ENCODE measurements around the gene ADGRE1. TPM values are rescaled to one million over a fixed set of nuclear protein-coding genes. Genes with fewer than 3 reads are reported as not detected.

The ADGRE1 gene
- total and polyA plus RNA-seq, 2 of the 13 experiments (the other 11 are each of a cell fraction or from before 2014, with no cell fraction given) = not detected

- ATAC-seq = no peak
- in situ Hi-C loops (cut with HindIII; ENCODE audit: extremely low pct_ligation_motif_present, low pct_unique_long_range_greater_than_20kb) = no loop called here
Measured at GRCh38 chr19:6983448-6983847, 96.1 kb downstream of the ADGRE1 start.

More at GRCh38 chr19:6983448-6983847, 96.1 kb downstream of the ADGRE1 start:
- TF ChIP-seq CBX2 (IDR thresholded peaks at IDR 0.05; ENCODE audit: low read depth, low read length) = no peak
- TF ChIP-seq CBX2 (CRISPR knock-in tag; IDR thresholded peaks at IDR 0.05; ENCODE audit: low read depth) = no peak
- no peak for TF ChIP-seq TERF1 (CRISPR knock-in tag; IDR thresholded peaks at IDR 0.05)
- TF ChIP-seq NPAS2 (CRISPR knock-in tag; IDR thresholded peaks at IDR 0.05; ENCODE audit: borderline replicate concordance) = no peak
- TF ChIP-seq RORA (CRISPR knock-in tag; IDR thresholded peaks at IDR 0.05) = no peak
- TF ChIP-seq ZNF460 (CRISPR knock-in tag; IDR thresholded peaks at IDR 0.05; ENCODE audit: borderline replicate concordance) = no peak
- no peak for TF ChIP-seq ZFP62 (CRISPR knock-in tag; IDR thresholded peaks at IDR 0.05)
- TF ChIP-seq ZNF253 (CRISPR knock-in tag; IDR thresholded peaks at IDR 0.05; ENCODE audit: borderline replicate concordance) = no peak
- TF ChIP-seq MXI1 (IDR thresholded peaks at IDR 0.05; ENCODE audit: borderline replicate concordance, low read depth, low read length) = no peak
- no peak for TF ChIP-seq BHLHE40 (IDR thresholded peaks at IDR 0.05; ENCODE audit: low read length)
- TF ChIP-seq ZNF510 (CRISPR knock-in tag; IDR thresholded peaks at IDR 0.05; ENCODE audit: low read depth) = no peak
- TF ChIP-seq EP300 (IDR thresholded peaks at IDR 0.05; ENCODE audit: low read depth in 2 of 2, low read length in 2 of 2) = no peak
- no peak for TF ChIP-seq EP300 (CRISPR knock-in tag; IDR thresholded peaks at IDR 0.05; ENCODE audit: borderline replicate concordance)
- no peak for TF ChIP-seq ZNF747 (CRISPR knock-in tag; IDR thresholded peaks at IDR 0.05; ENCODE audit: borderline replicate concordance)
- TF ChIP-seq ZC3H4 (CRISPR knock-in tag; IDR thresholded peaks at IDR 0.05; ENCODE audit: borderline replicate concordance) = no peak
- TF ChIP-seq, protein P1, sequence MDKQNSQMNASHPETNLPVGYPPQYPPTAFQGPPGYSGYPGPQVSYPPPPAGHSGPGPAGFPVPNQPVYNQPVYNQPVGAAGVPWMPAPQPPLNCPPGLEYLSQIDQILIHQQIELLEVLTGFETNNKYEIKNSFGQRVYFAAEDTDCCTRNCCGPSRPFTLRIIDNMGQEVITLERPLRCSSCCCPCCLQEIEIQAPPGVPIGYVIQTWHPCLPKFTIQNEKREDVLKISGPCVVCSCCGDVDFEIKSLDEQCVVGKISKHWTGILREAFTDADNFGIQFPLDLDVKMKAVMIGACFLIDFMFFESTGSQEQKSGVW (CRISPR knock-in tag; IDR thresholded peaks at IDR 0.05; ENCODE audit: borderline replicate concordance) = no peak
- TF ChIP-seq PCBP1 (IDR thresholded peaks at IDR 0.05; ENCODE audit: borderline replicate concordance, low read depth, low read length) = no peak
- no peak for TF ChIP-seq KDM5B (CRISPR knock-in tag; IDR thresholded peaks at IDR 0.05; ENCODE audit: borderline replicate concordance)
- TF ChIP-seq REL (CRISPR knock-in tag; conservative IDR thresholded peaks at IDR 0.05) = no peak
- TF ChIP-seq ZNF280B (CRISPR knock-in tag; IDR thresholded peaks at IDR 0.05; ENCODE audit: borderline replicate concordance) = no peak
- Histone ChIP-seq H3K27me3 (ENCODE audit: control insufficient read depth in 1 of 2, insufficient read depth in 2 of 2, low read length in 2 of 2) (no peaks in the 10 kb centered on the region), H3K4me2 (ENCODE audit: low read depth, low read length) (no peak overlapping the region), H3K79me2 (ENCODE audit: insufficient read depth, low read length) (no peaks in the 10 kb centered on the region), H3K9ac (ENCODE audit: insufficient read depth, low read depth, low read length) (no peak overlapping the region), H2AFZ (ENCODE audit: low read length) (no peak overlapping the region), H3K9me3 (ENCODE audit: low read length) (peaks cover 31% of the 10 kb centered on the region), H3K4me1 (ENCODE audit: insufficient read depth, low read length) (no peaks in the 10 kb centered on the region), H3K4me3 (replicated peaks in 1 of 3; ENCODE audit: insufficient read depth in 1 of 3, low read depth in 2 of 3, low read length in 3 of 3) (no peak overlapping the region), H4K20me1 (ENCODE audit: insufficient read depth, low read length) (no peaks in the 10 kb centered on the region), H3K36me3 (replicated peaks in 1 of 2; ENCODE audit: control insufficient read depth in 1 of 2, insufficient read depth in 2 of 2, low read length in 2 of 2) (no peaks in the 10 kb centered on the region), H3K27ac (ENCODE audit: extremely low read length, insufficient read depth, low read length) (no peak overlapping the region)
- POLR2A ChIA-PET = no interaction called here
- CTCF ChIA-PET (ENCODE audit: low intra/inter-chr PET ratio, low total read pairs) = no interaction called here
- DNase-seq (ENCODE audit: low spot score) = no peak
- no peak for FAIRE-seq
- intact Hi-C loops (cut with micrococcal nuclease; ENCODE audit: unreplicated experiment) = no loop called here
- no TSS peak for BruUV-seq (replicated peaks)

Measured in HepG2 (cell line).